H9 (cell line): Measurements from ENCODE around the gene SP6. TPM values are rescaled to one million over a fixed set of nuclear protein-coding genes. Genes with fewer than 3 reads are reported as not detected.

Experiments
- DNase-seq: peaks from one replicate; pipeline ENCODE4 v3.0.0-alpha.2; 2017
- H2AFZ ChIP-seq: one replicate; pipeline ENCODE4 v1.6.1; 2013; ENCODE audit warnings: mild to moderate bottlenecking, low read length, control low read depth, moderate library complexity
- H2AK5ac ChIP-seq: 2 replicates; pipeline ENCODE4 v1.6.1; 2013; ENCODE audit warnings: low read length, control low read depth, mixed read lengths; ENCODE audit not compliant: insufficient read length
- H2BK120ac ChIP-seq: one replicate; pipeline ENCODE4 v1.6.1; 2013; ENCODE audit warnings: low read depth, mild to moderate bottlenecking, low read length, control low read depth, inconsistent platforms; ENCODE audit not compliant: poor library complexity, severe bottlenecking
- H2BK12ac ChIP-seq: 2 replicates; pipeline ENCODE4 v1.6.1; 2013; ENCODE audit warnings: low read length, control low read depth, mixed read lengths, low read depth; ENCODE audit not compliant: insufficient read length
- H2BK15ac ChIP-seq: 2 replicates; pipeline ENCODE4 v1.6.1; 2013; ENCODE audit warnings: low read depth, low read length, control low read depth
- H2BK20ac ChIP-seq: one replicate; pipeline ENCODE4 v1.6.1; 2013; ENCODE audit warnings: low read depth, mild to moderate bottlenecking, low read length, control low read depth, inconsistent platforms; ENCODE audit not compliant: poor library complexity, severe bottlenecking
- H2BK5ac ChIP-seq: 2 replicates; pipeline ENCODE4 v1.6.1; 2013; ENCODE audit warnings: low read length, control low read depth, mixed read lengths; ENCODE audit not compliant: insufficient read length
- H3K14ac ChIP-seq: 2 replicates; pipeline ENCODE4 v1.6.1; 2013; ENCODE audit warnings: low read length, control low read depth; ENCODE audit not compliant: insufficient read depth
- H3K18ac ChIP-seq: 2 replicates; pipeline ENCODE4 v1.6.1; 2013; ENCODE audit warnings: low read depth, mild to moderate bottlenecking, mixed read lengths, low read length, control low read depth; ENCODE audit not compliant: insufficient read length
- H3K23ac ChIP-seq: 2 replicates; pipeline ENCODE4 v1.6.1; 2013; ENCODE audit warnings: low read length, control low read depth, mixed read lengths, low read depth; ENCODE audit not compliant: insufficient read length
- H3K23me2 ChIP-seq: 2 replicates; pipeline ENCODE4 v1.6.1; 2013; ENCODE audit warnings: low read depth, mild to moderate bottlenecking, mixed read lengths, low read length, control low read depth; ENCODE audit not compliant: insufficient read length, poor library complexity, severe bottlenecking
- H3K27ac ChIP-seq: 2 replicates; pipeline ENCODE4 v1.5.1; 2013; ENCODE audit warnings: low read length, control low read depth, mixed read lengths, low read depth; ENCODE audit not compliant: insufficient read length
- H3K27me3 ChIP-seq: 2 replicates; pipeline ENCODE4 v1.6.1; 2013; ENCODE audit warnings: low read length, control low read depth, inconsistent platforms; ENCODE audit not compliant: insufficient read depth
- H3K4ac ChIP-seq: 2 replicates; pipeline ENCODE4 v1.6.1; 2013; ENCODE audit warnings: low read depth, mild to moderate bottlenecking, control low read depth, inconsistent platforms, low read length, moderate library complexity
- H3K4me1 ChIP-seq: 2 replicates; pipeline ENCODE4 v1.6.1; 2013; ENCODE audit warnings: low read length, control low read depth, inconsistent platforms; ENCODE audit not compliant: insufficient read depth
- H3K4me2 ChIP-seq: 2 replicates; pipeline ENCODE4 v1.6.1; 2013; ENCODE audit warnings: low read length, control low read depth, mixed read lengths; ENCODE audit not compliant: insufficient read length, insufficient read depth
- H3K56ac ChIP-seq: 2 replicates; pipeline ENCODE4 v1.6.1; 2013; ENCODE audit warnings: low read depth, mild to moderate bottlenecking, mixed read lengths, low read length, control low read depth; ENCODE audit not compliant: insufficient read length
- H3K79me1 ChIP-seq: 2 replicates; pipeline ENCODE4 v1.6.1; 2013; ENCODE audit warnings: low read depth, mild to moderate bottlenecking, moderate library complexity, low read length, control low read depth, inconsistent platforms; ENCODE audit not compliant: insufficient read depth, poor library complexity, severe bottlenecking
- H3K79me2 ChIP-seq: 2 replicates; pipeline ENCODE4 v1.6.1; 2013; ENCODE audit warnings: low read length, control low read depth, inconsistent platforms; ENCODE audit not compliant: insufficient read depth
- H3K9ac ChIP-seq: 2 replicates; pipeline ENCODE4 v1.6.1; 2013; ENCODE audit warnings: low read length, control low read depth, mixed read lengths; ENCODE audit not compliant: insufficient read length; ENCODE audit errors: extremely low read depth
- H3K9me3 ChIP-seq: one replicate; pipeline ENCODE4 v1.6.1; 2013; ENCODE audit warnings: low read depth, low read length, inconsistent platforms; ENCODE audit not compliant: control insufficient read depth
- H3T11ph ChIP-seq: one replicate; pipeline ENCODE4 v1.6.1; 2013; ENCODE audit warnings: mild to moderate bottlenecking, low read length, control low read depth, inconsistent platforms
- H4K20me1 ChIP-seq: one replicate; pipeline ENCODE4 v1.6.1; 2013; ENCODE audit not compliant: control insufficient read depth, insufficient read length, insufficient read depth
- H4K5ac ChIP-seq: 2 replicates; pipeline ENCODE4 v1.6.1; 2013; ENCODE audit warnings: low read depth, mild to moderate bottlenecking, mixed read lengths, low read length, control low read depth; ENCODE audit not compliant: insufficient read length
- H4K8ac ChIP-seq: replicated peaks from 2 replicates; pipeline ENCODE4 v1.6.1; 2013; ENCODE audit warnings: low read length, control low read depth, mixed read lengths, low read depth; ENCODE audit not compliant: insufficient read length
- H4K91ac ChIP-seq: 2 replicates; pipeline ENCODE4 v1.6.1; 2013; ENCODE audit warnings: low read depth, mild to moderate bottlenecking, moderate library complexity, mixed read lengths, low read length, control low read depth; ENCODE audit not compliant: insufficient read length
- H3K27ac Mint-ChIP-seq, 3 experiments: 2 replicates in 2 of 3; 3 replicates in 1 of 3; pipeline ENCODE4 v1.8.0; 2020 to 2021; ENCODE audit warnings: mixed read lengths in 3 of 3, mild to moderate bottlenecking in 1 of 3, moderate library complexity in 1 of 3
- H3K27me3 Mint-ChIP-seq: 2 replicates; pipeline ENCODE4 v1.8.0; 2021; ENCODE audit warnings: low read depth, mild to moderate bottlenecking, moderate library complexity, mixed read lengths
- H3K36me3 Mint-ChIP-seq, 3 experiments: 2 replicates in 2 of 3; 3 replicates in 1 of 3; pipeline ENCODE4 v1.8.0; 2020 to 2021; ENCODE audit warnings: low read depth in 3 of 3, mixed read lengths in 3 of 3; ENCODE audit not compliant: insufficient read depth in 1 of 3
- H3K4me1 Mint-ChIP-seq, 2 experiments: 2 replicates each; pipeline ENCODE4 v1.8.0; 2020; ENCODE audit warnings: mixed read lengths in 2 of 2
- H3K4me3 Mint-ChIP-seq, 2 experiments: 2 replicates in 1 of 2; 3 replicates in 1 of 2; pipeline ENCODE4 v1.8.0; 2020 to 2021; ENCODE audit warnings: mild to moderate bottlenecking in 2 of 2, mixed read lengths in 2 of 2, moderate library complexity in 1 of 2
- H3K9me3 Mint-ChIP-seq, 2 experiments: 2 replicates in 1 of 2; 3 replicates in 1 of 2; pipeline ENCODE4 v1.8.0; 2020; ENCODE audit warnings: mild to moderate bottlenecking in 2 of 2, mixed read lengths in 2 of 2, moderate library complexity in 1 of 2
- CTCF ChIP-seq: fragments of 200-600 bp; sonication (generic); conservative IDR thresholded peaks from 3 replicates; pipeline ENCODE4 v1.8.0; 2021; ENCODE audit warnings: antibody characterized with exemption, mild to moderate bottlenecking
- WGBS: extraction: QIAGEN DNeasy Blood & Tissue Kit; methylation state at CpG from one replicate; pipeline ENCODE4 v1.1.7; 2013; ENCODE audit warnings: missing lambda C conversion rate, low lambda C conversion rate, mixed read lengths; ENCODE audit not compliant: insufficient read length; ENCODE audit errors: extremely low coverage; 5-methylcytosine and 5-hydroxymethylcytosine counted together
- total RNA-seq: library from RNA; stranded (reverse); gene quantifications from 2 replicates; pipeline ENCODE4 v1.2.1, GENCODE V29; 2021

Gene SP6
- total RNA-seq, 1 experiment from 2014 or later = 0.90 TPM

- Histone ChIP-seq H4K91ac (no peak overlapping the region), H3K23ac (no peak overlapping the region), H3K56ac (no peak overlapping the region), H2BK15ac (no peak overlapping the region), H2BK5ac (no peak overlapping the region), H2AK5ac (no peak overlapping the region), H3K9ac (no peak overlapping the region), H2BK120ac (no peak overlapping the region), H2BK20ac (no peak overlapping the region), H4K5ac (no peak overlapping the region), H4K8ac (no peak overlapping the region), H3K79me2 (no peaks in the 10 kb centered on the region), H3T11ph (no peak overlapping the region), H3K18ac (no peak overlapping the region), H3K4ac (no peak overlapping the region), H3K14ac (no peak overlapping the region), H3K9me3 (no peaks in the 10 kb centered on the region), H3K4me2 (no peak overlapping the region), H3K4me1 (no peaks in the 10 kb centered on the region), H2BK12ac (no peak overlapping the region), H3K27ac (no peak overlapping the region), H3K79me1 (no peaks in the 10 kb centered on the region), H3K27me3 (no peaks in the 10 kb centered on the region; the same call in 1 of the 2 replicates), H4K20me1 (no peaks in the 10 kb centered on the region), H2AFZ (no peak overlapping the region), H3K23me2 (no peaks in the 10 kb centered on the region)
- peak; percentile 82 for DNase-seq
- Mint-ChIP-seq H3K27ac (no peak overlapping the region), H3K9me3 (no peaks in the 10 kb centered on the region), H3K36me3 (peaks cover 0 to 2% (median 0%) of the 10 kb centered on the region in 3 experiments; a peak in 2 of 7 replicates), H3K27me3 (peaks cover 10% of the 10 kb centered on the region), H3K4me1 (no peaks in the 10 kb centered on the region), H3K4me3 (no peak overlapping the region)
- WGBS = no CpG with 5 or more reads among the region's 9 CpGs
- TF ChIP-seq CTCF = peak; percentile 78
Observed at GRCh38 chr17:47802341-47803022, 48.5 kb downstream of the SP6 start.
